Measurements from ENCODE around the gene ACAP2.

Gene ACAP2

GRCh38 chr3:195259154-195259474, 183.7 kb downstream of the ACAP2 start:
- no peak for DNase-seq

DNA sequence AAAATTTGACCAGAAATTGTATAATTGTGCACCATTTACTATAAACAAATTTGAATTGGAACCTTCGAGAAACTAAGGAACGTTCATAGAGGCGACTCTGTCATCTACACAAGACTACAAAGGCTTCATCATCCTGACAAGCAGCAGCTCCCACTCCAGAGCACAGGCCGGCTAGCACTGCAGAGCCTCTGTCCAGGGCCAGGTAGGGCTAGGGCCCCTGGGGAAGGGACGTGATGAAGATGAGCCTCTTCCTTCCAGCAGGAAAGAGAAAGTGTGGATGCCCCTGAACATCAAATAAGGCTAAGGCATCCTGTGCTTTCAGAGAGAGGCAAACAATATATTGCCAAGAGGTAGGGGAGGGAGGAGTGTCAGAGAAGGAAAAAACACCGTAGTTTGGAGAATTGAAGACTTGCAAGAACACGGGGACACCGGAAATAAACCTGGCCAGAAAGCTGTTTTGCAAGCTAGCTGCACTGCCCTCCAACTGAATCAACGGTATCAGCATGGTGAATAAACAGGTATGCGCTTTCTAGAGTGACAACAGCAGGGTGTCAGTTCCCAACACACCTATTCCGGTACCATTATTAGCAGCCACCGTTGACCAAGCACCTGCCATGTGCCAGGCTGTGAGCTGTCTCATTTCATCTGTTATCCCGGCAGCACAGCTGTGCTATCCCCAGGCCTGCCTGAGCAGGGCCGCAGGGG, 184.2 kb downstream of the ACAP2 start:
- DNase-seq, result peak; percentile 44

DNA sequence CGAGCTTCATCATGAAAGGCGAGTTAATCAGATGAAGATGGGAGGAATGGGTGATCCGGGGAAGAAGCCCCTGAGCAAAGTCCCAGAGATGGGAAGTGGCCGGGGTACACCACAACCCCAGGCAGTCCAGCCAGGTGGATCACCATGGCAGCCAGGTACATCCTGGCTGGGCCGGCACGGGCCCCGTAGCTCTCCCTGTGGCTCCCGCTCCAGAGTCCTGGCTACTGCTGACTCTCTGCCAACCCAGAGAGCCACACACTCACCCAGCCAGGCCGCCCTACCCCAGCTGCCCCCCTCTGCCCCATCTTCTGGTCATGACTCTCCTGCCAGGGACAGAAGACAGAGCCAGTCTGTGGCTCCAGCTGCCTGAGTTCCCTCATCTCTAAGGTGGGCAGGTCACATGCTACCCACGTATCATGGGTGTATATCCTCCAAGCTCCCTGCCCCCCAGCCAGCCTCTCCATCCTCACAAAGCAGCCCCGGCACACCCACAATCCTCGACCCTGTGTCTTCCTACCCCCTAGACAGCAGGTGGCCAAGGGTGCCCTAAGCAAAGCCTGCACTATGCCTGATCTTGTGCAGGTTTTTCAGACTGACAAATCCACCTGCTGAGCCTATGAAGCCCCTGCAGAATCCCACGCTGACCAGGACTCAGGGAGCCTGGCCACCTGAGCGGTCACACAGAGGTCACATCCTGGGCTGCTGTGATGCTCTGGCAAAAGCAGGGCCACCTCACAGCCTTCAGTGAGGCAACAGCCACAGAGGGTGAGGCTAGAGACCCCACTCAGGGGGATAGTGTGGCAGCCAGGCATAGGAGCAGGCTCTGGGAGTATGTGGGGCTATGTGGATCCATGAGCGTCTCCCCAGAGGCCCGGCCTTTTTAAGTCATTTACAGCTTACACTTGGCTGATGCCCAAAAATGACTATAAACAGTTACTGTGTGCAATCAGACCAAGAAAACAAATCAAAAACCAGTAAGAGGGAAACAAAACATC, 185.1 kb downstream of the ACAP2 start:
- DNase-seq, result no peak

DNA sequence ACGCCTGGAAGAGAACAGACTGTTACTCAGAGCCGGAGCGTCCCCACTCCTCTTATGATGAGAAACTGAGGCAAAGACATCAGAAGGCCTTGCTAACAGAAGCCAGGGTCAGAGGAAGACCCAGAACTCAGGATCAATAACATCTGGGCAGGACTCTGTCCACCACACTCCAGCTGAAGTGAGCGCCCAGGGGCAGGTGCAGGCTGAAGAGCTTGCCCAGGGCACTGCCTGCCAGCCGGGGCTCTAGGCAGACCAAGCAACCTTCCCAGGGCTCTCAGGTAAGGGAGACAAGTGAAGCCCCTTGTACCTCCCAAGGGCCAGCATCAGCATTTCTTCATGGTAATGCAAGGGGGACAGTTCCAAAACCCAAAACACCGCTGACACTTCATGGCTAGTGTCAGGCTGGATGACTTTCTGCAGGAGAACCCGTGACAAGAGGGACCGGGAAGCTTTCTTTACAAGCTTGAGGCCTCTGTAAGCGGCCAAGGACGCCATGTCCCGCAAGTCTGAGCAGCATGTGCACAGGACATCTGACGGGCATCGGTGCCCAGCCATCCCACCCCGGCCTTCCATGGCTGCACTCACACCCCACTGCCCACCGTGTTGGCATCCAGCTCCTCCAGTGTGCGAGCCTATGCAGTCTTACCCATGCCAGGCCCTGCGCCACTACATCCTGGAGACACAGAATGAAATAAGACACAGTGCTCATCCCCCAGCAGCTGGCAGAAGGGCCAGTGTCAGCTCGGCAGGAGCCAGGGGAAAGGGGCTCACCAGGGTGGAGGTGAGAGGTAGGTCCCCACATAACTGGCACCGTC, 186.0 kb downstream of the ACAP2 start:
- no peak for DNase-seq

DNA sequence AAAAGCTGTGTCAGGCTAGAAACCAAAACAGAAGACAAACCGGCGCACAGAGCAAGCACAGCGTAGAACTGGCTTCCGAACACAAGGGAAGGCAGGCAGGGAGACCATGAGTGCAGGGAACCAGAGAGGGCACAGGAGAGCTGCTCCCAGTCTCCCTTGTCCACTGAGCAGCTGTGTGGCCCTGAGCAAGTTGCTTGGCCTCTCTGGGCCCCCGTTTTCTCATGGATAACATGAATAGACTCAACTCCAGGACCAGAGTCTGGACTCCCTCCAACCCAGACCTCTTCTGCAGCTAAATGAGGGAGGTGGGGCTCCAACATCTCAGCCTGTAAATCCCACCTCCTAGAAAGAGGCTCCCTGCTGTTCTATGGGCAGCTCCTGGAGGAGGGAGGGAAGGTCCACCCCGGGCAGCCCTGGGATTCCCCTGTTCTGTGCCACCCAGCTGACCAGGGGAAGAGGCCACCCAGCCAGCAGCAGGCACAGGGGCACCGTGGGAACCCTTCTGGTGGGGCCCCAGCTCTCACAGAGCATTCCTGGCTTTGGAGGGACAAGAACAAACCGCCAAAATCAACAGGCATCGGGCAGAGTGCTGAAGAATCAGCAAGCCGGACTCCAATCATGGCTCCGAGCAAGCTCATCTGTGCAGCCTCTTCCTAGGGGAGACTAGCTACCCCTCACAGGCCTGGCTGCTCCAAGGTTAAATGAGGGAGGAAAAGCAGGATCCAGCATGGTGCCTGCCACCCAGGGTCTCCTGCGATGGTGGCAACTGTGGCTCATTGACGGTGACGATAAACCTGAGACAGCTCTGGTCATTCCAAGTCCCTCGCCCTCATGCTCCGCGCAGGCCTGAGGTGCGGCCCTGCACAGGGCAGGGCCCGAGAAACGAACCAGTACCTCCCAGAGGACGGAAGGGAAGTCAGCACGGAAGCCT, 187.0 kb downstream of the ACAP2 start:
- no peak for DNase-seq

GRCh38 chr3:195255176-195255500, 187.7 kb downstream of the ACAP2 start:
- DNase-seq, result no peak

- DNase-seq, result no peak
Measured at GRCh38 chr3:195254454-195255175, 188.2 kb downstream of the ACAP2 start.

DNA sequence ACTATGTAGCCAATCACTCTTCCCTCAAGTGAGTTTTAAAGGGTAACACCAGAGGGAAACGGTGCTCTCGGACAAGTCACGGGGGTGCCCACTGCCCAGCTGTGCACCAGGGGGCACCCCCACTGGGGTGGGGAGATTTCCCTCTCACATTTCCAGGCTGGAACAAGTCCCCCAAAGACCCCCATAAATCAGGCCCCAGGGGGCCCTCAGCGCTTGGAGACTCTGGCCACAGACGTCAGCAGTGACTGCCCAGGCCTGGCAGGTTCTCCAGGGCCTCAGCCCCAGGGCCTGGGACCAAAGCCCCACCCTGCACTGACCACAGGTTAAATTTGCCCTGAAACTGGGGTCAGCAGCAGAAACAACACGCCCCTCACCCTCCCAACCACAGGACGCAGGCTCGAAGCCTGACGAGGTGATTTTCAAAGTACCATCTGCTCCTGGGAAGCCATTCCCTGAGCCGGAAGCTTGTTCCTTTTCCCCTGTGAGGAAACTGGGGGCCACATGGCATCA, 188.8 kb downstream of the ACAP2 start:
- DNase-seq, result no peak

DNA sequence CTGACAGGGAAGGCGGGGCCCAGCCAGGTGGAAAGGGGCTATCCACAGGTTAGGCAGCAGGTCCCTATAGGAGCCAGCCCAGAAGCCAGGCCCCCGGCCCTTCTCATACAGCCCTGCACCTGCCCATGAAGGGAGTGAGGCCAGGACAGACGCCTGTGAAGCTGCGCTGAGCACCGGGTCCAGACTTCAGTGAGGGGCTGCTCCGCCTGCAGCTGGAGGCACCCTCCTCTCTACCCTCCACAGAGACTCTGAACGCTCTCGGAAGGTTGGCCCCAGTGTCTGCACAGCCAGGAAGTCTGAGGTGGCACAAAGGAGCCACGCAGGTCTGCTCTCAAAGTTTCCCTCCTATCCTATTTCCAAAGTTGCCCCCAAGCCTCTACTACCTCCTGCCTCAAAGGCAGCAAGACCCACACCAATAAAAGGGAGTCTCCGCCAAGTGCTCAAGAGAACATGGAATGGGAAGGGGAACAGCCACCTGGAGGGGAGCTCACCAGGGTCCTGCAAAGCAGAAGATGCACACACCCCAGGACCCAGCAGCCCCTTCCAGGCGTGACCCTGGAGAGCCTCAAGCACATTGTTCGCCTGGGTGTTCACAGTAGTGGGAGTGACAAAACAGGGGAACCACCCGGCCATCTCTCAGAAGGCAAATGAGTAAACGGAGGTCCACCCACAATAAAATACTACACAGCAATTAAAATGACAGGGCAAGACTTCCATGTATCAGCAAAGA, 191.3 kb downstream of the ACAP2 start:
- DNase-seq, result no peak

- peak; percentile 61 for DNase-seq
Measured at GRCh38 chr3:195250473-195251251, 192.2 kb downstream of the ACAP2 start.

DNA sequence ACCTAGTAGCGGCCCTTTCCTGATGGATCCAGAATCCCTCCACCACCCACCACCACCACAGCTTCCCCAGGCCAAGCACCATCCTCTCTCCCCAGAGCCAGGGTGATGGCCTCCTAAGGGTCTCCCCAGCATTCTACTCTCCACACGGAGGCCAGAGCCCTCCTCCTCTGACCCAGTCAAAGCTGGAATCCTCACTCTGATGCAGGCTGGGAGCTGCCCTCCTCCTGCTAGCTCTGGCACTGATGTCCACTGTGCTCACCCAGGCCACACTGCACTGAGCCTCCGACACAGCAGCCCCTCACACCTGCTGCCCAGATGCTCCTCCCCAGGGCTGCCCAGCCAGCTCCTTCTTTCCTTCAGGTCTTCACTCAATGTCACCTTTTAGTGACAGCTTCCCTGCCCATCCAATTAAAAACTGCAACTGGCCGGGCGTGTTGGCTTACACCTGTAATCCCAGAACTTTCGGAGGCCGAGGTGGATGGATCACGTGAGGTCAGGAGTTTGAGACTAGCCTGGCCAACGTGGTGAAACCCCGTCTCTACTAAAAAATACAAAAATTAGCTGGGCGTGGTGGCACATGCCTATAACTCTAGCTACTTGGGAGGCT, 192.9 kb downstream of the ACAP2 start:
- no peak for DNase-seq

DNA sequence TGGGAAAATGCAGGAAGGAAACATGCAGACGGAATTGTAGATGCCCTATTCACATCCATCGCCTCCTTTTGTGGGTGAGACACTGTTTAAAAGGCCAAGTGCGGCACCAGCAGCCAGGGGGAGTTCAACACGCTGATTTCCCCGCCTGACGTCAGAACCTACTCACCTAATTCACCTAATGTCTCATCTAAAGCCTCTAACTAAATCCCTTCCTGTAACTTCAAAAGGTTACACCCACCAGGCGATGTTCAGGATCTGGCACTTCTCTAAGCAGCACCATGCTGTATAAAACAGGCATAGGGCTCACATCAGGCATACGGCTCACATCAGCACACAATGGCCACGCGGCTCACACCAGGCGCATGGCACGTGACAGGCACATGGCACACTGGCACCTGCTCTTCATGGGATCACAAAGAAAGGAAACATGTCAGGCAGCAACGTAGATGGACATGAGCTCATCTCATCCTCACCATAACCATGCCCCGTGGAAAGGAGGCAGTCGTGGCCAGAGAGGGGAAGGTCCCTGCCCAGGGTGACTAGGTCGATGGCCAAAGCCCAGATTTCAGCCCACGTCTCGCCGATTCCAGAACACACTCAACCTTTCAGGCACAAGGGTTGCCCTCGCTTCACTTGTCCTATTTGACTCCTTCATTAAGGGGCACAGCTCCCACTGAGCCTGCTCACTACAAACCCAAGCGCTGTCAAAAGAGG, 193.6 kb downstream of the ACAP2 start:
- no peak for DNase-seq

GRCh38 chr3:195248281-195248680, 194.5 kb downstream of the ACAP2 start:
- no peak for DNase-seq

DNA sequence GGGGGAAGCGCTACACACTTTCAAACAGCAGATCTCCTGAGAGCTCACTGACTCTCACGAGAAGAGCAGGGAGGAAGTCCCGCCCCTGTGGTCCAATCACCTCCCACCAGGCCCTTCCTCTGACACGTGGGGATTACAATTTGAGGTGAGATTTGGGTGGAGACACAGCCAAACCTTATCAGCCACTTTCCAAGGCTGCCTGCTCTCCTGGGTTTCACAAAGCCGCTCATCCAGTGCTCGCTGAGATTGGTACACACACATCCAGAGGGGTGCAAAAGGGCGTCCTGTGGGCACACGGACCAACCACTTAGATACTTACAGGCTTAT, 195.0 kb downstream of the ACAP2 start:
- DNase-seq, result no peak

- DNase-seq, result no peak
Measured at GRCh38 chr3:195247086-195247862, 195.5 kb downstream of the ACAP2 start.

DNA sequence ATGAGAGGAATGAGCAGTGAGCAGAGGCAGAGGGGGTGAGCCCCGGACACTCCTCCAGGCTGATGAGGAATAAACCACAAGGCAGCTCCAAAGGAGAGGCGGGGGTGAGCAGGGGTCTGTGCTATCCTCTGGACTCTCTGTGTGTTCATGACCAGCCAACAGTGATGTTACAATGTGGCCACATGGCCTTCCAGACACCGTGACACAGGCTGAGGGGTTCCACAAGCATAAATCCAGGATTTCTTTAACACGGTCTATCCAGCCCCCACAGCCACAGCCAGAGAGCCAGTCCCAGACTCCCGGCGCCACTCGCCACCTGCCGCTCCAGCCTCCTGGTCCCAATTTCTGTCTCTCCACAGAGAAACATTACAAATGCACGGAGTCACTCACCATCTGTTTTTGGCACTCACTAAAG, 196.2 kb downstream of the ACAP2 start:
- DNase-seq, result no peak

- no peak for DNase-seq
Measured at GRCh38 chr3:195245531-195245951, 197.3 kb downstream of the ACAP2 start.
